ENCODE measurements around the gene PPCS. TPM values are rescaled to one million over a fixed set of nuclear protein-coding genes. Genes with fewer than 3 reads are reported as not detected.

PPCS gene
- total and polyA plus RNA-seq, 9 of the 15 experiments (the other 6 are each of a cell fraction or from before 2014, with no cell fraction given) = 7.9 to 34.6 (median 14.8) TPM

DNA sequence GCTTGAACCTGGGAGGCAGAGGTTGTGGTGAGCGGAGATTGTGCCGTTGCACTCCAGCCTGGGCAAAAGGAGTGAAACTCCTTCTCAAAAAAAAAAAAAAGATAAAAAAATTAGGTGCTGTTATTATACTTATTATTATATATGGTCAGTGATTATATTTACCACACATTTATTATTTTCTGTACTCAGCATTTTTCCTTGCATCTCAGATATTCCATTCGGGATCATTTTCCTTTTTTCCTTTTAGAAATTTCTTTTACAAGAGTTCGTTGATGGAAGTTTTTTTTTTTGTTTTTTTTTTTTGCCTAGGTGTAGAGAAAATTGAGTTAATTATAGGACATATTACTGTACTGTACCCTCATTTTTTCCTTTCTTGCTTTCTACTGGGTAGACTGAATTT is 20.3 kb downstream of the PPCS start:
- BruUV-seq (replicated peaks) = no TSS peak
- WGBS (ENCODE audit: insufficient coverage, low coverage, missing lambda C conversion rate) = 4% methylated on average over 3 of the region's 4 CpGs
- H4K20me1 ChIP-seq (replicated peaks; ENCODE audit: control insufficient read depth, insufficient read depth, low read length) = no peaks in the 10 kb centered on the region
- ATAC-seq = no peak
- POLR2A ChIA-PET = interaction anchor here (1.2 kb wide), 1 partner anchor 9 kb away, joined by 4 read pairs; no protein-coding TSS in a partner anchor
- H3K9me3 ChIP-seq (replicated peaks; ENCODE audit: control insufficient read depth, insufficient read depth, low read depth, low read length) = no peaks in the 10 kb centered on the region
- in situ Hi-C loops (cut with MboI) = no loop called here
- FAIRE-seq = no peak
- no peak overlapping the region for H3K4me3 ChIP-seq
- no peak for DNase-seq (ENCODE audit: extremely low read depth in 1 of 4, low spot score in 3 of 4)
- no peaks in the 10 kb centered on the region for H3K4me1 ChIP-seq (replicated peaks in 1 of 2; ENCODE audit: control insufficient read depth in 2 of 2, insufficient read depth in 2 of 2, low read length in 2 of 2)
- H3K9ac ChIP-seq (ENCODE audit: insufficient read depth in 1 of 2, low read depth in 2 of 2, low read length in 2 of 2) = no peak overlapping the region
- peaks cover 3 to 4% of the 10 kb centered on the region in 2 experiments; a peak in 1 of 5 replicates for H3K27me3 ChIP-seq (ENCODE audit: control insufficient read depth in 2 of 2, insufficient read depth in 2 of 2, low read length in 2 of 2)
- H3K9me1 ChIP-seq (ENCODE audit: control insufficient read depth, insufficient read depth, low read length) = no peaks in the 10 kb centered on the region
- TF ChIP-seq CBX1 (IDR thresholded peaks at IDR 0.05; ENCODE audit: low read depth) = no peak
- no peak for TF ChIP-seq MXD1 (CRISPR knock-in tag; IDR thresholded peaks at IDR 0.05; ENCODE audit: borderline replicate concordance, poor library complexity, severe bottlenecking)
- TF ChIP-seq, protein P1, sequence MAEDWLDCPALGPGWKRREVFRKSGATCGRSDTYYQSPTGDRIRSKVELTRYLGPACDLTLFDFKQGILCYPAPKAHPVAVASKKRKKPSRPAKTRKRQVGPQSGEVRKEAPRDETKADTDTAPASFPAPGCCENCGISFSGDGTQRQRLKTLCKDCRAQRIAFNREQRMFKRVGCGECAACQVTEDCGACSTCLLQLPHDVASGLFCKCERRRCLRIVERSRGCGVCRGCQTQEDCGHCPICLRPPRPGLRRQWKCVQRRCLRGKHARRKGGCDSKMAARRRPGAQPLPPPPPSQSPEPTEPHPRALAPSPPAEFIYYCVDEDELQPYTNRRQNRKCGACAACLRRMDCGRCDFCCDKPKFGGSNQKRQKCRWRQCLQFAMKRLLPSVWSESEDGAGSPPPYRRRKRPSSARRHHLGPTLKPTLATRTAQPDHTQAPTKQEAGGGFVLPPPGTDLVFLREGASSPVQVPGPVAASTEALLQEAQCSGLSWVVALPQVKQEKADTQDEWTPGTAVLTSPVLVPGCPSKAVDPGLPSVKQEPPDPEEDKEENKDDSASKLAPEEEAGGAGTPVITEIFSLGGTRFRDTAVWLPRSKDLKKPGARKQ (CRISPR knock-in tag; IDR thresholded peaks at IDR 0.05) = no peak
- TF ChIP-seq ELF4 (CRISPR knock-in tag; IDR thresholded peaks at IDR 0.05) = no peak
- peak; percentile 28; the same call in 1 of the 2 replicates for TF ChIP-seq C11orf30 (IDR thresholded peaks at IDR 0.05; ENCODE audit: low read depth)
- TF ChIP-seq ZNF23 (CRISPR knock-in tag; IDR thresholded peaks at IDR 0.05) = no peak
- no peak for TF ChIP-seq ZNF699 (CRISPR knock-in tag; IDR thresholded peaks at IDR 0.05; ENCODE audit: insufficient replicate concordance)
- TF ChIP-seq USF2 (CRISPR knock-in tag; IDR thresholded peaks at IDR 0.05) = no peak
- TF ChIP-seq GTF2F1 (IDR thresholded peaks at IDR 0.05; ENCODE audit: low read depth, low read length) = no peak
- TF ChIP-seq ZNF316 (IDR thresholded peaks at IDR 0.05) = peak; percentile 81
- TF ChIP-seq GATAD2B (IDR thresholded peaks at IDR 0.05; ENCODE audit: borderline replicate concordance) = no peak
- no peak for TF ChIP-seq EHMT2 (IDR thresholded peaks at IDR 0.05)
- no peak for TF ChIP-seq YY1 (IDR thresholded peaks at IDR 0.05; ENCODE audit: borderline replicate concordance in 1 of 3, control insufficient read depth in 1 of 3, extremely low read depth in 1 of 3, insufficient read depth in 3 of 3, insufficient read length in 1 of 3, insufficient replicate concordance in 2 of 3, low read depth in 1 of 3, low read length in 2 of 3)
- TF ChIP-seq, protein P2, sequence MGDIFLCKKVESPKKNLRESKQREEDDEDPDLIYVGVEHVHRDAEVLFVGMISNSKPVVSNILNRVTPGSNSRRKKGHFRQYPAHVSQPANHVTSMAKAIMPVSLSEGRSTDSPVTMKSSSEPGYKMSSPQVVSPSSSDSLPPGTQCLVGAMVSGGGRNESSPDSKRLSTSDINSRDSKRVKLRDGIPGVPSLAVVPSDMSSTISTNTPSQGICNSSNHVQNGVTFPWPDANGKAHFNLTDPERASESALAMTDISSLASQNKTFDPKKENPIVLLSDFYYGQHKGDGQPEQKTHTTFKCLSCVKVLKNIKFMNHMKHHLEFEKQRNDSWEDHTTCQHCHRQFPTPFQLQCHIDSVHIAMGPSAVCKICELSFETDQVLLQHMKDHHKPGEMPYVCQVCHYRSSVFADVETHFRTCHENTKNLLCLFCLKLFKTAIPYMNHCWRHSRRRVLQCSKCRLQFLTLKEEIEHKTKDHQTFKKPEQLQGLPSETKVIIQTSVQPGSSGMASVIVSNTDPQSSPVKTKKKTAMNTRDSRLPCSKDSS (IDR thresholded peaks at IDR 0.05; ENCODE audit: low read depth, partially characterized antibody) = no peak
- H3K27ac ChIP-seq (ENCODE audit: extremely low read depth, low read depth, low read length) = no peak overlapping the region
- intact Hi-C loops (cut with micrococcal nuclease) = no loop called here
- CTCF ChIA-PET (ENCODE audit: low intra/inter-chr PET ratio) = no interaction called here
- no peak overlapping the region for H3K4me2 ChIP-seq (ENCODE audit: insufficient read depth, low read length)
- no peaks in the 10 kb centered on the region for H3K79me2 ChIP-seq (ENCODE audit: control insufficient read depth, insufficient read depth, low read length)
- no peak overlapping the region for H2AFZ ChIP-seq (ENCODE audit: low read depth, low read length)
- H3K36me3 ChIP-seq (ENCODE audit: control insufficient read depth, insufficient read depth, low read length) = no peaks in the 10 kb centered on the region

Measured in K562 (cell line).